Ovary (tissue), 9 donors: ENCODE data around the gene COL11A2. TPM values are rescaled to one million over a fixed set of nuclear protein-coding genes. Genes with fewer than 3 reads are reported as not detected.
"Not testable (repeated sequence)": the region's sequence is repeated elsewhere in the genome, so short reads cannot be mapped to it uniquely, and the experiment has no call there.

Experiments used
- DNase-seq, 5 donors: peaks; one replicate each; pipeline ENCODE4 v3.0.0-alpha.2; 2019 to 2020
- H3K27ac ChIP-seq, 2 donors: fragments of 200-600 bp; one replicate each; pipeline versions ENCODE4 v1.5.1 to v1.8.0; 2019 to 2022
- H3K27me3 ChIP-seq: fragments of 200-600 bp; one replicate; pipeline ENCODE4 v1.8.0; 2022
- H3K36me3 ChIP-seq: fragments of 200-600 bp; sonication (generic); one replicate; pipeline ENCODE4 v1.5.1; 2019
- H3K4me1 ChIP-seq: one replicate; pipeline ENCODE4 v1.8.1; 2013; ENCODE audit warnings: mild to moderate bottlenecking, moderate library complexity; ENCODE audit not compliant: insufficient read depth
- H3K4me3 ChIP-seq: fragments of 200-600 bp; sonication (generic); one replicate; pipeline ENCODE4 v1.5.1; 2017
- H3K9me3 ChIP-seq, 2 donors: fragments of 200-600 bp in 1 of 2; sonication (generic) in 1 of 2; one replicate each; pipeline versions ENCODE4 v1.5.1 to v1.8.1; 2013 to 2019; ENCODE audit warnings: mild to moderate bottlenecking in 1 of 2, moderate library complexity in 1 of 2
- EP300 ChIP-seq: sonication (generic); formaldehyde crosslinking; IDR thresholded peaks from one replicate; pipeline ENCODE4 v1.6.1; 2017; ENCODE audit warnings: antibody characterized with exemption
- POLR2A ChIP-seq: fragments of 450-650 bp; IDR thresholded peaks from one replicate; pipeline ENCODE4 v1.6.1; 2017; ENCODE audit warnings: antibody characterized with exemption, mild to moderate bottlenecking, moderate library complexity
- WGBS, 3 donors: extraction: QIAGEN DNeasy Blood & Tissue Kit in 1 of 3; methylation state at CpG; one replicate each; pipeline versions ENCODE4 v1.1.5 to v1.1.7; 2013 to 2017; 5-methylcytosine and 5-hydroxymethylcytosine counted together
- intact Hi-C, 4 donors: fragments of 100-400 bp; cut with DNase I; formaldehyde crosslinking; loops; one replicate each; pipeline versions ENCODE4 v1.11.0 to v1.15.1; 2022 to 2023
- polyA plus RNA-seq, 2 donors: library from polyadenylated mRNA; stranded (reverse); fragments of 200-250 nt in 1 of 2; fragments of 350-450 nt in 1 of 2; fragmentation: Illumina TruSeq in 1 of 2; extraction: RNeasy Lipid Tissue Mini Kit (QIAGEN cat#74804) in 1 of 2; gene quantifications; one replicate each; pipeline ENCODE4 v1.2.3, GENCODE V29; 2013 to 2014
- total RNA-seq, 7 donors: library from RNA; depleted of rRNA in 2 of 7; stranded (reverse); fragments of >200 nt in 2 of 7; fragmentation: NEBNext Ultra II Directional in 3 of 7; extraction: Animal tissue kit (Norgen Biotek cat#: 25700) in 3 of 7; gene quantifications; one replicate each; pipeline versions ENCODE4 v1.1.0 to v1.2.4, GENCODE V29; 2016 to 2023
- TF ChIP-seq, protein P1 (sequence below), 3 donors: fragments of 450-650 bp in 2 of 3; fragments of 200-600 bp in 1 of 3; IDR thresholded peaks; one replicate each; pipeline versions ENCODE4 v1.5.1 to v1.8.0; 2016 to 2022; ENCODE audit warnings: antibody characterized with exemption in 3 of 3, mild to moderate bottlenecking in 1 of 3
- donor health status: DM: no; HTN: no; CAD: no; lungs with moderate emphysema.
- donor health status: DM: no; HTN: no; CAD: no.
- donor health status: Bipolar disorder and iron deficiency.
- donor health status: DM: yes; HTN: yes; CAD: no.
- donor health status: DM: no; HTN: no; CAD: no.
- donor health status: DM: yes; HTN: yes; CAD: no.

The COL11A2 gene
- total and polyA plus RNA-seq, 9 donors = 0.52 to 1.2 (median 0.92) TPM

DNA sequence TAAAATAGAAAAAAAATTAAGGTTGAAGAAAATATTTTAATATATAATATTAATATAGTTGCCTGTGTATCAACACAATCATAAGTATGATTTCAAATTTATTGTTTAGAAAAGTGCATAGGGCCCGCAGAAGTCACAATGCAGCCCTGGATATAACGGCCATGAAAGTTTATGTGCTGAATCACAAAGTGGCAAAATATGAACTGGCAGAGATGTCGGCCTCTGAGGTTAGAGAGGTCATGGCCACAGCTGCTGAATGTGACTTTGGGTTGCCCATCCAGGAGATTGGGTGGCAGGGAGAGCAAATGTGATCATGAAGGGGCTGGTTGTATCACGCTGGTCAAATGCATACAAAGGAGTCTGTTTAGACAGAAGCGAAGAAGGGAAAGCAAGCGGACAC, 35.7 kb downstream of the COL11A2 start:
- H3K36me3 ChIP-seq = no peaks in the 10 kb centered on the region
- no peak overlapping the region for H3K4me3 ChIP-seq
- no peak for DNase-seq
- no peak overlapping the region for H3K27ac ChIP-seq
- TF ChIP-seq POLR2A = no peak
- no peak for TF ChIP-seq EP300
- TF ChIP-seq, protein P1, sequence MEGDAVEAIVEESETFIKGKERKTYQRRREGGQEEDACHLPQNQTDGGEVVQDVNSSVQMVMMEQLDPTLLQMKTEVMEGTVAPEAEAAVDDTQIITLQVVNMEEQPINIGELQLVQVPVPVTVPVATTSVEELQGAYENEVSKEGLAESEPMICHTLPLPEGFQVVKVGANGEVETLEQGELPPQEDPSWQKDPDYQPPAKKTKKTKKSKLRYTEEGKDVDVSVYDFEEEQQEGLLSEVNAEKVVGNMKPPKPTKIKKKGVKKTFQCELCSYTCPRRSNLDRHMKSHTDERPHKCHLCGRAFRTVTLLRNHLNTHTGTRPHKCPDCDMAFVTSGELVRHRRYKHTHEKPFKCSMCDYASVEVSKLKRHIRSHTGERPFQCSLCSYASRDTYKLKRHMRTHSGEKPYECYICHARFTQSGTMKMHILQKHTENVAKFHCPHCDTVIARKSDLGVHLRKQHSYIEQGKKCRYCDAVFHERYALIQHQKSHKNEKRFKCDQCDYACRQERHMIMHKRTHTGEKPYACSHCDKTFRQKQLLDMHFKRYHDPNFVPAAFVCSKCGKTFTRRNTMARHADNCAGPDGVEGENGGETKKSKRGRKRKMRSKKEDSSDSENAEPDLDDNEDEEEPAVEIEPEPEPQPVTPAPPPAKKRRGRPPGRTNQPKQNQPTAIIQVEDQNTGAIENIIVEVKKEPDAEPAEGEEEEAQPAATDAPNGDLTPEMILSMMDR (IDR thresholded peaks at IDR 0.05) = no peak
- H3K9me3 ChIP-seq = no peaks in the 10 kb centered on the region
- no peaks in the 10 kb centered on the region for H3K4me1 ChIP-seq
- H3K27me3 ChIP-seq = no peaks in the 10 kb centered on the region
- intact Hi-C loops = no loop called here
- WGBS, 3 donors = 72 to 80% (median 77%) methylated on average over 6 of the region's 6 CpGs

DNA sequence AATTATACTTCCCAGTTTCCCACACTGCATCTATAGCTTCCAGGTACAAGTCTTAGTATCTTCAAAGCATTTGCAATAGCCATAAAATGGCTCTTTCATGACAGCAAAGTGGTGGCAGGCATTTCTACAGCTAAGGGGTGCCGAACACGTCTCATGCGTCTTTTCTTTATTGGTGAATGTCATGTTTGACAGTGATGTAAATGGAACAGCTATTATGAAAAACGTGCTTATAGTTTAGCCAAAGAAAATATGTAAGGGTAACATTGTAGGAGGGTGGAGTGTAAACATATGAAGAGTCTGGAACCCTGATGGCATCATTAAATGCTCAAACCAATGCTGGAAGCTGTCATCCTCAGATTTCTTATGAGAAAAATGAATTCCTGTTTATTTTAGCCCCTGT, 37.9 kb downstream of the COL11A2 start:
- no peaks in the 10 kb centered on the region for H3K27me3 ChIP-seq
- no peaks in the 10 kb centered on the region for H3K36me3 ChIP-seq
- no peak overlapping the region for H3K4me3 ChIP-seq
- H3K27ac ChIP-seq = no peak overlapping the region
- TF ChIP-seq POLR2A = no peak
- TF ChIP-seq, protein P1 (IDR thresholded peaks at IDR 0.05) = no peak
- TF ChIP-seq EP300 = no peak
- H3K9me3 ChIP-seq = no peaks in the 10 kb centered on the region
- 58 to 68% (median 64%) methylated on average over 4 of the region's 4 CpGs for WGBS, 3 donors
- no peaks in the 10 kb centered on the region for H3K4me1 ChIP-seq
- intact Hi-C loops = no loop called here
- DNase-seq = no peak

DNA sequence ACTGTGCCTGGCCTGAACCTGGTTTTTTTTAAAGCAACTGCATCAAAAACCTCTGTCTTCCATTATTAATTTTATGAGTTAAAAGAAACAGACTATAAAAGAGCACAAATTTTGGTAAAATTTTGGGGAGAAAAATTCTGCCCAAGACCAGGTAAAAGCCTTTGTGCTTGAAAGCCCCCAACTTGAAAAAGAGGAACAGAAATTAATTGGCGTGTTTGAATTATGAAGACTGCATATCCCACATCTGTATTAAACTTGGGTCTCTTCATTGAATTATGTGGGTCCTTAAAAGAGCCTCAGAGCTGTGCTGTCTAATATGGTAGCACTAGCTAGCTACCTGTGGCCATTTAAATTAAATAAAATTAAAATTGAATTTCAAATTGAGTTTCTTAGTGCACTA, 41.2 kb downstream of the COL11A2 start:
- TF ChIP-seq, protein P1 (IDR thresholded peaks at IDR 0.05) = no peak
- TF ChIP-seq POLR2A (no peak), EP300 (no peak)
- 78 to 92% (median 80%) methylated on average over 1 of the region's 1 CpG for whole genome bisulfite sequencing, 3 donors
- no peak overlapping the region for H3K4me3 ChIP-seq
- intact Hi-C loops = no loop called here
- no peaks in the 10 kb centered on the region for H3K4me1 ChIP-seq
- no peaks in the 10 kb centered on the region for H3K27me3 ChIP-seq
- no peaks in the 10 kb centered on the region for H3K36me3 ChIP-seq
- no peaks in the 10 kb centered on the region for H3K9me3 ChIP-seq
- no peak for DNase-seq
- H3K27ac ChIP-seq = no peak overlapping the region

DNA sequence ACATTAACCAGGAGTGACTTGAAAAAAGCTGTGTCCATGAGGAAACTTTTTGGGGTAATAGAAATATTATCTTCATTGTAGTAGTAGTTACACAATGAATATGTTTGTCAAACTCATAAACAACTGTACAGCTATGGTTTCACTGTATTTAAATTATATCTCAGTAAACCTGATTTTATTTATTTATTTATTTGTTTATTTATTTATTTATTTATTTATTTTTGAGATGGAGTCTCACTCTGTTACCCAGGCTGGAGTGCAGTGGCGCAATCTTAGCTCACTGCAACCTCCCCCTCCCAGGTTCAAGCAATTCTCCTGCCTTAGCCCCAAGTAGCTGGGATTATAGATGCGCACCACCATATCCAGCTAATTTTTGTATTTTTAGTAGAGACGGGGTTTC, 41.7 kb downstream of the COL11A2 start:
- H3K4me1 ChIP-seq, H3K27ac ChIP-seq, H3K36me3 ChIP-seq, H3K9me3 ChIP-seq, H3K27me3 ChIP-seq, intact Hi-C loops, DNase-seq, H3K4me3 ChIP-seq: not testable (repeated sequence)
- 77 to 96% (median 91%) methylated on average over 3 of the region's 3 CpGs for WGBS, 3 donors

DNA sequence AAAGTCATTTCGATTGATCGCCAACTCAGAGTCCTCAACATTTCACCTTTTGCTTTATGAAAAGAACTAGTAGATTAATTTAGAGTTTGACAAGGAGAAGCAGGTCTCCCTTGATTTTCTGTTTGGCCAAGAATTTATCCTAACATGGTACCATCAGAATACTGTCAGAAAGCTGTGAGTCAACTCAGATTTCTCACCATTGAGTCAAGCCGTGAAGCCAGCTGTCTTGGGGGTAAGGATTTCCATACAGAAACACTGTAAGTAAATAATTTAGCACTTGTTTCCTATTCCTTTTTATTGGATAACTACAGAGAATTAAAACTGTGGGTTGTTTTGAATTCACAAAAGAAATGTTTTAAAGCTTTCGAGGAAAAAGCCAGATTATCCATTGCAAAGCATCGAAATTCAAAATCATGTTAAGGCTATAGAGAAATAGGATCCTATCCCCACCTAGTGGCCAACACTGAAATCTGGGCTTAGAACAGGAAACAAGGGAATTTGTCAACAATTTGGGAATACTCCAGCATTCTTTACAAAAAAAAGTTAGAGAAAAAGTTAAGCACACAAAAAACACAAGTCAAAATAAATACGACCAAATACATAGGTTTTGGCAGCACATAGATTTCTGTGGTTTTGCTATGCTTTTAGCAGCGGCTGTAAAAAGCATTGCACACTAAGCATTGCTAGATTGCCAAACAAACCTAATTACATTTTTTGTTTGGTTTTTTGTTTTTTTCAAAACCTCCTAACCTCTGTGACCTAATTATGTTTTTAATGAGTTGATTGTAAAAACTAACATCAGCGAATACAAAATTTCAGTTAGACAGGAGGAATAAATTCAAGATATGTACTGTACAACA, 44.2 kb downstream of the COL11A2 start:
- WGBS, 3 donors = 33 to 36% (median 35%) methylated on average over 8 of the region's 8 CpGs
- no peak for DNase-seq
- intact Hi-C loops = loop anchor here in 3 of 4 donors (10.0 kb wide), 1 partner anchor 133 kb away; no protein-coding TSS in a partner anchor

More for the DNA sequence above, 44.2 kb downstream of the COL11A2 start:
- no peaks in the 10 kb centered on the region for H3K9me3 ChIP-seq
- H3K4me1 ChIP-seq = no peaks in the 10 kb centered on the region
- no peak overlapping the region for H3K4me3 ChIP-seq
- TF ChIP-seq POLR2A = no peak
- TF ChIP-seq EP300 = no peak
- TF ChIP-seq, protein P1 (IDR thresholded peaks at IDR 0.05) = peak; percentile 32 to 60 (median 54)
- no peaks in the 10 kb centered on the region for H3K36me3 ChIP-seq
- H3K27me3 ChIP-seq = no peaks in the 10 kb centered on the region
- H3K27ac ChIP-seq = no peak overlapping the region
